ENCODE measurements around the gene TRIOBP.

TRIOBP gene

GRCh38 chr22:37750596-37751162 lies 53.8 kb downstream of the TRIOBP start:
- DNase-seq: no peak

- DNase-seq: no peak
These were observed 54.8 kb downstream of the TRIOBP start for GRCh38 chr22:37751449-37752188.

GRCh38 chr22:37752189-37753087 lies 55.6 kb downstream of the TRIOBP start:
- DNase-seq: no peak

- no peak for DNase-seq
These were observed 56.9 kb downstream of the TRIOBP start for GRCh38 chr22:37753746-37754145.

- no peak for DNase-seq
These were observed 60.8 kb downstream of the TRIOBP start for GRCh38 chr22:37757663-37758062.

- DNase-seq: no peak
These were observed 61.8 kb downstream of the TRIOBP start for GRCh38 chr22:37758694-37759093.

GRCh38 chr22:37759281-37759680 lies 62.4 kb downstream of the TRIOBP start:
- no peak for DNase-seq

GRCh38 chr22:37760152-37760551 lies 63.3 kb downstream of the TRIOBP start:
- DNase-seq: no peak

GRCh38 chr22:37762389-37762836 lies 65.6 kb downstream of the TRIOBP start:
- DNase-seq: no peak

GRCh38 chr22:37763012-37763411 lies 66.2 kb downstream of the TRIOBP start:
- DNase-seq: no peak

GRCh38 chr22:37763652-37764051 lies 66.8 kb downstream of the TRIOBP start:
- DNase-seq: no peak

GRCh38 chr22:37764622-37765021 lies 67.8 kb downstream of the TRIOBP start:
- no peak for DNase-seq

GRCh38 chr22:37765498-37765897 lies 68.7 kb downstream of the TRIOBP start:
- DNase-seq: no peak

- DNase-seq: no peak
These were observed 69.2 kb downstream of the TRIOBP start for GRCh38 chr22:37765953-37766576.

- DNase-seq: no peak
These were observed 71.4 kb downstream of the TRIOBP start for GRCh38 chr22:37768273-37768672.

- DNase-seq: no peak
These were observed 72.2 kb downstream of the TRIOBP start for GRCh38 chr22:37769056-37769455.

GRCh38 chr22:37771081-37771480 lies 74.2 kb downstream of the TRIOBP start:
- DNase-seq: no peak

- DNase-seq: no peak
These were observed 75.0 kb downstream of the TRIOBP start for GRCh38 chr22:37771702-37772427.

GRCh38 chr22:37774728-37775127 lies 77.9 kb downstream of the TRIOBP start:
- no peak for DNase-seq

GRCh38 chr22:37775785-37776638 lies 79.2 kb downstream of the TRIOBP start:
- DNase-seq: no peak

- DNase-seq: no peak
These were observed 79.8 kb downstream of the TRIOBP start for GRCh38 chr22:37776639-37777005.
